Activated naive CD4-positive, alpha-beta T cell treated with anti-CD3 and anti-CD28 coated beads for 36 hours (primary cell): ENCODE measurements around the gene ITSN2. TPM values are rescaled to one million over a fixed set of nuclear protein-coding genes. Genes with fewer than 3 reads are reported as not detected.
A peak's percentile ranks its signal among the peaks of the same experiment; 100 is the strongest.
"Not testable (repeated sequence)": the region's sequence is repeated elsewhere in the genome, so short reads cannot be mapped to it uniquely, and the experiment has no call there.

Source experiments
- CTCF ChIA-PET: fragments of 350-600 bp; sonication (Branson Sonifier 250); formaldehyde crosslinking; loops from one replicate; lab custom pipeline; 2021; ENCODE audit warnings: antibody characterized with exemption; lab: Charles Lee
- DNase-seq: peaks from one replicate; pipeline ENCODE4 v3.0.0-alpha.2; 2020
- H3K27ac Mint-ChIP-seq: one replicate; pipeline ENCODE4 v1.8.0; 2021; ENCODE audit warnings: mild to moderate bottlenecking, mixed read lengths
- H3K27me3 Mint-ChIP-seq: one replicate; pipeline ENCODE4 v1.8.0; 2021; ENCODE audit warnings: low read depth, mixed read lengths
- H3K36me3 Mint-ChIP-seq: one replicate; pipeline ENCODE4 v1.8.0; 2021; ENCODE audit warnings: low read depth, mixed read lengths
- H3K4me1 Mint-ChIP-seq: one replicate; pipeline ENCODE4 v1.8.0; 2021; ENCODE audit warnings: low read depth, mixed read lengths
- H3K4me3 Mint-ChIP-seq: one replicate; pipeline ENCODE4 v1.8.0; 2021; ENCODE audit warnings: mild to moderate bottlenecking, moderate library complexity, mixed read lengths
- H3K9me3 Mint-ChIP-seq: one replicate; pipeline ENCODE4 v1.8.0; 2021; ENCODE audit warnings: mixed read lengths
- intact Hi-C: fragments of 100-400 bp; cut with micrococcal nuclease; formaldehyde crosslinking; loops from one replicate; pipeline ENCODE4 v1.15.1; 2023
- total RNA-seq, 2 experiments: library from RNA; stranded (reverse); gene quantifications; one replicate each; pipeline ENCODE4 v1.2.3, GENCODE V29; 2021

The ITSN2 gene
- total RNA-seq, 2 experiments from 2014 or later, result 46.1 to 46.7 TPM

DNA sequence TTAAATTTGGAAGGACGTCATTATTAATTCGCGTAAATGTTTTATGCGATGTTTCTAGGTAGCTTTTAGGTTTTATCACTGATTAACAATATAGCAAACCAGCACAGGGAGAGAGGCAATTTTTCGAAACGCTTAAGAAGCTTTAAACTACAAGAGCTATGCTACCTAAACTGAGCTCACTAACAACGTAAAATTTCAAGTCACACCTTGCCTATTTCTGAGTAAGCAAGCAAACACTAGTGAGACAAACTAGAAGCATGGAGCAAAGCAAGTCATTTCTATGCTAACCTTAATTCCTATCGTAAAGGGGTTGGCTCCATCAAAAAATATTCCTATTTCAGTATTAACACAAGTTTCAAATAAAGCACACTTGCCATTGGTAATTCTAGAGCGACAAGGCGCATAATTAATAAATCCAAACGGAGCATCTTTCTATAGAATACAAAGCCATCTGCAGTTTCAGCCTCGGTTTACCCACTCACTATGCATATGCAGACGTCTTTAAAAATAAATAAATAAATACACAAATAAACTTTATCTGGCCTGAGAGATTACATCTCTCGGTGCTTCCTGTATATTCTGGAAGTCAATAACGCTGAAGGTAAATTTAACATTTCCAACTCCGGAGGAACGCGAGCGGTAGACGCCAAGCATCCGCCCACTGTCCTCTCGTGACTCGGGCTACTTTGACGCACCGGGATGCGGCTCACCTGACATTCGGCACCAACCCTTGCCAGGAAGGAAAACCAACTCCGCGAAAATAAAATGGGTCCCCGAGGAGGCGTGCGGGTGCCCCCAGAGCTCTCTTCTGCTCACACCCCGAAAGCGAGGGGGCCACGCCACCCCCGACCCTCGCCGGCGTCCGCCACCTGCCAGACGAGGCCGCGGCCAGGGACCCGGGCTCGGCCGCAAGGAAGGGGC is 947 bp downstream of the ITSN2 start:
- Mint-ChIP-seq H3K4me1 (peaks cover 32% of the 10 kb centered on the region), H3K27ac (peak overlapping the region; percentile 88)
- intact Hi-C loops, result loop anchor here (1.0 to 2.0 kb wide), 6 partner anchors 15 to 432 kb away; partner anchors contain the start of genes ATAD2B, NCOA1, SF3B6 and WDCP

GRCh38 chr2:24357767-24358166 is 2.6 kb downstream of the ITSN2 start:
- CTCF ChIA-PET, H3K4me3 Mint-ChIP-seq, H3K27me3 Mint-ChIP-seq, H3K27ac Mint-ChIP-seq, H3K36me3 Mint-ChIP-seq, H3K9me3 Mint-ChIP-seq, DNase-seq: not testable (repeated sequence)
- peaks cover 46% of the 10 kb centered on the region for H3K4me1 Mint-ChIP-seq
- intact Hi-C loops, result loop anchor here (2.0 kb wide), 1 partner anchor 13 kb away; no protein-coding TSS in a partner anchor

More for the DNA sequence above, 947 bp downstream of the ITSN2 start:
- CTCF ChIA-PET, result interaction anchor here (0.6 to 1.2 kb wide), 5 partner anchors 11 to 77 kb away, joined by 3 to 6 read pairs (median 3); no protein-coding TSS in a partner anchor
- H3K27me3 Mint-ChIP-seq, result no peaks in the 10 kb centered on the region
- peak overlapping the region; percentile 82 for H3K4me3 Mint-ChIP-seq
- peaks cover 3% of the 10 kb centered on the region for H3K36me3 Mint-ChIP-seq
- no peaks in the 10 kb centered on the region for H3K9me3 Mint-ChIP-seq
- DNase-seq, result peak; percentile 81

DNA sequence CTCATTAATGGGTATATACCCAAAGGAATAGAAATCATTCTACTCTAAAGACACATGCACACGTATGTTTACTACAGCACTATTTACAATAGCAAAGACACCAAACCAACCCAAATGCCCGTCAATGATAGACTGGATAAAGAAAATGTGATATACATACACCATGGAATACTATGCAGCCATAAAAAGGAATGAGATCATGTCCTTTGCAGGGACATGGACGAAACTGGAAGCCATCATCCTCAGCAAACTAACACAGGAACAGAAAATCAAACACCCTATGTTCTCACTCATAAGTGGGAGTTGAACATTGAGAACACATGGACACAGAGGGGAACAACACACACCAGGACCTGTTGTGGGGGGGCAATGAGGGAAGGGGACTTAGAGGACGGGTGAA is 3.2 kb downstream of the ITSN2 start:
- Mint-ChIP-seq H3K4me1 (peaks cover 50% of the 10 kb centered on the region), H3K4me3 (peak overlapping the region; percentile 4)
- intact Hi-C loops, H3K27ac Mint-ChIP-seq, H3K27me3 Mint-ChIP-seq, H3K9me3 Mint-ChIP-seq, DNase-seq, CTCF ChIA-PET, H3K36me3 Mint-ChIP-seq: not testable (repeated sequence)

- CTCF ChIA-PET, result no interaction called here
- H3K4me3 Mint-ChIP-seq, result no peak overlapping the region
- H3K36me3 Mint-ChIP-seq, result peaks cover 3% of the 10 kb centered on the region
These were observed 5.4 kb downstream of the ITSN2 start for GRCh38 chr2:24354957-24355356.

DNA sequence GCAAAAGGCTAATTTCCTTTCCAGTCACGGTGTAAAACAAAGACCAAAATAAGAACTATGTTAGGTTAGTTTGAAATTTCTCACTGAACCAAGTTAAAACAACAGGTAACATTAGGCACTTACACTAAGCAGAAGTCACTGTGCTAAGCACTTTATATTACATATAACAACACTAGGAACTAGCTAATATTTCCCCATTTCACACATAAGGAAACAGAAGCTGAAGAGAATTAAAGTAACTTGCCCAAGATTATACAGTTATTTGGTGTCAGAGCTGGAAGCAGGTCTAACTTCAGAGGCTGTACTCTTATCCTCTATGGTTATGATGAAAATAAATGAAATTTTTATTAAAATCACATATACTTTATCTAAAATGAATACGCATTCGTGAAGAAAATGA is 5.9 kb downstream of the ITSN2 start:
- CTCF ChIA-PET, result no interaction called here
- peaks cover 3% of the 10 kb centered on the region for H3K36me3 Mint-ChIP-seq
- DNase-seq, result no peak
- peaks cover 66% of the 10 kb centered on the region for H3K4me1 Mint-ChIP-seq
- no peak overlapping the region for H3K27ac Mint-ChIP-seq
- intact Hi-C loops, result no loop called here
- H3K4me3 Mint-ChIP-seq, result no peak overlapping the region
- H3K27me3 Mint-ChIP-seq, result no peaks in the 10 kb centered on the region
- H3K9me3 Mint-ChIP-seq, result no peaks in the 10 kb centered on the region

More at GRCh38 chr2:24354957-24355356, 5.4 kb downstream of the ITSN2 start:
- no peak for DNase-seq
- Mint-ChIP-seq H3K4me1 (peaks cover 63% of the 10 kb centered on the region), H3K27me3 (no peaks in the 10 kb centered on the region), H3K27ac (no peak overlapping the region), H3K9me3 (no peaks in the 10 kb centered on the region)
- intact Hi-C loops, result no loop called here

GRCh38 chr2:24353973-24354372 is 6.4 kb downstream of the ITSN2 start:
- Mint-ChIP-seq H3K36me3 (peaks cover 3% of the 10 kb centered on the region), H3K4me3 (no peak overlapping the region), H3K9me3 (no peaks in the 10 kb centered on the region), H3K27ac (no peak overlapping the region), H3K27me3 (no peaks in the 10 kb centered on the region), H3K4me1 (peaks cover 70% of the 10 kb centered on the region)
- intact Hi-C loops, result no loop called here
- CTCF ChIA-PET, result no interaction called here
- no peak for DNase-seq

DNA sequence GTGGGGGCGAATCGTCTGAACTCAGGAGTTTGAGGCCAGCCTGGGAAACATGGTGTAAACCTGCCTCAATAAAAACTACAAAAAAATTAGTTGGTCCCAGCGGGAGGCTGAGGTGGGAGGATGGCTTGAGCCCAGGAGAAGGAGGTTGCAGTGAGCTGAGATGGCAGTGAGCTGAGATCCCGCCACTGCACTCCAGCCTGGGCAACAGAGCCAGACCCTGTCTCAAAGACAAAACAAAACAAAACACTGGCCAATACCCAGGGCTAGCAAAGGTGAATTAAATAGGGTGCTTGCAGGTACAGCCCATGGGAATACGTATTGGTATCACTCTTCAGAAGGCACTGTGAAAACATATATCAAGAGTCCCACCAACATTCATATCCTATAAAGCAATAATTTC is 7.0 kb downstream of the ITSN2 start:
- peaks cover 3% of the 10 kb centered on the region for H3K36me3 Mint-ChIP-seq
- peaks cover 67% of the 10 kb centered on the region for H3K4me1 Mint-ChIP-seq
- intact Hi-C loops, result no loop called here
- H3K27ac Mint-ChIP-seq, result no peak overlapping the region
- no peaks in the 10 kb centered on the region for H3K9me3 Mint-ChIP-seq
- no peak overlapping the region for H3K4me3 Mint-ChIP-seq
- DNase-seq, result no peak
- CTCF ChIA-PET, result no interaction called here
- H3K27me3 Mint-ChIP-seq, result no peaks in the 10 kb centered on the region

- no peak overlapping the region for H3K27ac Mint-ChIP-seq
- H3K4me1 Mint-ChIP-seq, result peaks cover 61% of the 10 kb centered on the region
- no peaks in the 10 kb centered on the region for H3K27me3 Mint-ChIP-seq
- peaks cover 3% of the 10 kb centered on the region for H3K36me3 Mint-ChIP-seq
- CTCF ChIA-PET, result no interaction called here
- DNase-seq, result no peak
- no peak overlapping the region for H3K4me3 Mint-ChIP-seq
- no peaks in the 10 kb centered on the region for H3K9me3 Mint-ChIP-seq
- intact Hi-C loops, result no loop called here
These were observed 7.7 kb downstream of the ITSN2 start for GRCh38 chr2:24352664-24353063.

GRCh38 chr2:24351981-24352380 is 8.4 kb downstream of the ITSN2 start:
- intact Hi-C loops, result no loop called here
- Mint-ChIP-seq H3K27ac (no peak overlapping the region), H3K4me1 (peaks cover 58% of the 10 kb centered on the region), H3K9me3 (no peaks in the 10 kb centered on the region), H3K27me3 (no peaks in the 10 kb centered on the region), H3K4me3 (no peak overlapping the region), H3K36me3 (no peaks in the 10 kb centered on the region)
- CTCF ChIA-PET, result no interaction called here
- no peak for DNase-seq

- H3K27ac Mint-ChIP-seq, result no peak overlapping the region
- H3K36me3 Mint-ChIP-seq, result no peaks in the 10 kb centered on the region
- H3K4me1 Mint-ChIP-seq, result peaks cover 55% of the 10 kb centered on the region
- intact Hi-C loops, result no loop called here
- DNase-seq, result no peak
- no peaks in the 10 kb centered on the region for H3K9me3 Mint-ChIP-seq
- H3K4me3 Mint-ChIP-seq, result no peak overlapping the region
- CTCF ChIA-PET, result no interaction called here
- no peaks in the 10 kb centered on the region for H3K27me3 Mint-ChIP-seq
These were observed 8.8 kb downstream of the ITSN2 start for GRCh38 chr2:24351627-24351938.

DNA sequence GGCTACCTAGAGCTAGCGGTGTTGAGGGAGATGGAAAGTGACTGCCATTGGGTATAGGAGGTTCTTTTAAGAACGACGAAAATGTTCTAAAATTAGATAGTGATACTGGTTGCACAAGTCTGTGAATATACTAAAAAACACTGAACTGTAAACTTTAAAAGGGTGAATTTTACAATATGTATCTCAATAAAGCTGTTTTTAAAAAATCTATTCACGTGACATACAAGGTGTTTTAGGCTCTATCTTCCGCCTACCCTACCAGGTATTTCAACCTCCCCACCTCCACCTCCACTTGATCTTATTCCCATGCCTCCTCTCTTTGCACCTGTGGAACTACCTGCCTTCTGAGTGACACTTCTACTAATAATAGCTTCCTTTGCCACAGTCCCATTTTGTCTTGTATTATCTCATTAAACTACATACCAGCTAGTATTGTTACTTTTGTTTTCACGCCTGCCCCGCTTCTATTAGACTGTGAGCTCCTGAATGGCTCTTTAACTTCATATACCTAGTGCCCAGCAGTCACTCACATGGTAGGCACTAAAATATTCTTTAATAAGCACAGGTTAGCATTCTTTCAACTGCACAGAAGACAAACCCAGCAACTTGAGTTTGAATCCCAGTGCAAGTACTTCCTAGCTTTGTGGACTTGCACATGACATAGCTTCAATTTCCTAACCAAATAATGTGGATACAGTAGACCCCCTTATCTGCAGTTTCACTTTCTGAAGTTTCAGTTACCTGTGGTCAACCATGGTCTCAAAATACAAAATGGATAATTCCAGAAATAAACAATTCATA is 9.3 kb downstream of the ITSN2 start:
- H3K36me3 Mint-ChIP-seq, result no peaks in the 10 kb centered on the region
- no peaks in the 10 kb centered on the region for H3K9me3 Mint-ChIP-seq
- H3K27me3 Mint-ChIP-seq, result no peaks in the 10 kb centered on the region
- no peak overlapping the region for H3K27ac Mint-ChIP-seq
- peaks cover 55% of the 10 kb centered on the region for H3K4me1 Mint-ChIP-seq
- intact Hi-C loops, result no loop called here
- H3K4me3 Mint-ChIP-seq, result no peak overlapping the region
- DNase-seq, result no peak
- CTCF ChIA-PET, result no interaction called here

DNA sequence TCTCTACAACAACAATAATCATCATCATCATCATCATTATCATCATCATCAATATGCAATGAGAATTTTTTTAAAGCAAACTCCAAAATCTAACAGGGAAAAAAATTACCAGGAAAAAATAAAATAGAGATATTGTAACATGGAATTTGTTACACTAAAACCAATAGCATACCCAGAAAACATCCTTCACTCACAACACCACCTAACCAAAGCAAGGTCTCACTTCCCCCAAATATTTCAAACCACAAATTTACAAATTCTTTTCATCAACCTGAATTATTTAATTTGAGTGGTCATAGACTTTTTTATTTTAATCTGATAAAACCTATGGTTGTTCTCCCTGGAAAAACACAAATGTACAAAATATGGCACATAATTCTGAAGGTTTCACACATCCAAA is 11.2 kb downstream of the ITSN2 start:
- no peaks in the 10 kb centered on the region for H3K9me3 Mint-ChIP-seq
- DNase-seq, result no peak
- no peak overlapping the region for H3K27ac Mint-ChIP-seq
- H3K36me3 Mint-ChIP-seq, result no peaks in the 10 kb centered on the region
- peaks cover 51% of the 10 kb centered on the region for H3K4me1 Mint-ChIP-seq
- H3K4me3 Mint-ChIP-seq, result no peak overlapping the region
- intact Hi-C loops, result no loop called here
- H3K27me3 Mint-ChIP-seq, result no peaks in the 10 kb centered on the region
- CTCF ChIA-PET, result no interaction called here
